NCI-H2227 (cell line): ENCODE data around the gene KCTD5.
"Not testable (repeated sequence)": the region's sequence is repeated elsewhere in the genome, so short reads cannot be mapped to it uniquely, and the experiment has no call there.

ENCODE experiments used
- DNase-seq: peaks from one replicate; lab custom pipeline; 2025; ENCODE audit not compliant: unreplicated experiment; lab: John Stamatoyannopoulos, UW

KCTD5 gene

DNA sequence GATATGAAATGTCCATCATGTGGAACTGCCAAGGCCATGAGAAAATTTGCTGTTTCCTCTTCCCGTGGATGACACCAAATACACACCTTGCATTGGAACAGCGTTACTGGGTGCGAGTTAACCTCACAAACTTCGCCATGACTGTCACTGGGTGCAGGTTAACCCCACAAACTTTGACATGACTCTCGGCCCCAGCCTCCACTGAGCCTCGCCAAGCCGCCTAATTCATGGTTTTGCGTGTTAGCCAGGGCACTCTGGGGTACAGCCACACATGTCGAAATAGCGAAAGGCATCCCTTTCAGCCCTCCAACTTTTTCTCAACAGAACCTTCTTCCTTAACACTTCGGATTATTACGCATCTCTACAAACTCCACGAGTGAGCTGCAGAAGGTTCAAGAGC is 10.6 kb upstream of the KCTD5 start:
- DNase-seq = no peak

DNA sequence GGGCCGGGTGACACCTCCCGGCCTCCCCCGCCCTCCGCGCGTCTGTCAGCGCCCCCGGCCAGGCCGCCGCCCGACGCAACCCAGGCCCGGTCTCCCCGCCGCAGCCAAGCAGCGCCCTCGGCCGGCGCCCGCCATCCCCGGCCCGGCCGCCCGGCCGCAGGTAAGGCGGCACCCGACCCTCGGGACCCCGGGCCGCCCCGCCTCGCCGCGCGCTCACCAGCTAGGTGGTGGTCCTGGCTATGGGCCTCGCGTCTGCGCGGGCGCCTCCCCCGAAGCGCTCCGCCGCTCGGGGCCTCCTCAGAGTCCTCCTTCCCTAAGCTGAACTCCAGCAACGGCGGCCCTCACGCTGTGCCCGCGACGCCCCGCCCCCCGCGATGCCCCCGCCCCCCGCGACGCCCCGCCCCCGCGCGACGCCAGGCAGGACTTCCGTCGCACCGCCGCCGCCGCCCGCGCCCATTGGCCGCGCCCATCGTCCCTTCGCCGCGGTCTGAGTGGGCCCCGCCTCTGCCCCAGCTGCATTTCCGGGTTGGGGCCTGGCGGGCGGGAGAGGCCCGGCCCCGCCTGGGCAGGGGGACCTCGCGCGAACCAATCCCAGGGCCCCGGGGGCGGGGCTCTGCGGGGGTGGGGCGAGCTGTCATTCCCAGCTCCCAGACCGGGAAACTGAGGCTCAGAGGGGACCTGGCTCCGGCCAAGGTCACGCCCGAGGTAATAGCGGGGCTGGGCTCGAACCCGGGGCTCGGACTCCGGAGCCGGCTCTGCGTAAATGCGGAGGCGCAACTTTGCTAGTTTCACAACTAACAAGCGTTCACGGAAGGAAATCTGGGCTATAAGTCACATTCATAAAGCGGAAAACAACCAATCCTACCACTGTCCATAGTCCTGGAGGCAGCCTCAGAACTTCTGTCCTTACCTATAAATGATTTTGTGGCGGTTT is 9.0 kb upstream of the KCTD5 start:
- peak; percentile 100 for DNase-seq

DNA sequence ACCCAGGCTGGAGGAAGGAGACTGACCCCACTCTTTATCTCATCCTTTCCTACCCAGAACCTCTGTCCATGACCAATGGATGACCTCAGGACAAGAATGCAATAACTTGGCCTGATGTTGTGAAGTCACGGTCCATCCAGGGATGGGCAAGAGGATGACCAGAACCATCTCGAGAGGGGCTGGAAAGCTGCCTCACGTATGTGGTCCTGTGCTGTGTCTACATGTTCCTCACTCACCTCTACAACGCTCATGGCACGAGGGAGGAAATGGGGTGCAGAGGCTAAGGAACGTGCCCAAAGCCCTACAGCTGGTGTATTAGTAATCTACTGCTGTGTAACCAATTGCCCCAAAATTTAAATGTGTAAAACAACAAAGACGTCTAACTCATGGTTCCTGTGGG is 7.3 kb upstream of the KCTD5 start:
- no peak for DNase-seq

DNA sequence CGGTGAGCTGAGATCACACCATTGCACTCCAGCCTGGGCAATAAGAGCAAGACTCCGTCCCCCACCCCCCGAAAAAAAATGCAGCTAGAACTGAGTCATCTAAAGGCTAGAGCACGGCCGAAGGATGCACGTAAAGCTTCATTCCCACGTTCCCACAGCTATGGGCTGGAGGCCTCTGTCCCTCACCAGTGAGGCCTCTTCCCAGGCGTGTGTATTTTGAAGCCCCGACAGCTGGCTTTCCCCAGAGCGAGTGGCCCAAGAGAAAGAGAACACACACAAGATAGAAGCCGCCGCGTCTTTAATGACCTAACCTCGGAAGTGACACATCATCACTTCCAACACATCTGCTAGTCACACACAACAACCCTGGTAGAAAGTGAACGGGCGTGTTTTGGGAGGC is 6.6 kb upstream of the KCTD5 start:
- DNase-seq = no peak

DNA sequence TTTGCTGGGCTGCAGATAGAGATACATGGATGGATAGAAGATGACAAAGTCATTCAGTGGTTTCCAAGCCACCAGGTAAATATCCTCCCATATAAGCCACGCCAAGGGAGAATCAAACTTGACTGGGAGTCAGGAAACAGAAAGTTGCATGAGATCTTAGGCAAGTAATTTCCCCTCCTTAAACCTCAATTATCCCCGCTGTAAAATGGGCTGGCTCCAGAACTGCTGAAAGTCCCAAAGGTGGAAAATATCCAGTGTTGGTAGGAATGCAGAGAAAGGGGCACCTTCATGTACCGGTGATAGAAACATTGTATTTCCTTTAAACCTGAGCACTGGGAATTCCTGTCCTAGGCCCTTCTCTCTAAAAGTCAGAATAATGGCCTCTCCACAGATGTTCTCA is 5.4 kb upstream of the KCTD5 start:
- not testable (repeated sequence) for DNase-seq

DNA sequence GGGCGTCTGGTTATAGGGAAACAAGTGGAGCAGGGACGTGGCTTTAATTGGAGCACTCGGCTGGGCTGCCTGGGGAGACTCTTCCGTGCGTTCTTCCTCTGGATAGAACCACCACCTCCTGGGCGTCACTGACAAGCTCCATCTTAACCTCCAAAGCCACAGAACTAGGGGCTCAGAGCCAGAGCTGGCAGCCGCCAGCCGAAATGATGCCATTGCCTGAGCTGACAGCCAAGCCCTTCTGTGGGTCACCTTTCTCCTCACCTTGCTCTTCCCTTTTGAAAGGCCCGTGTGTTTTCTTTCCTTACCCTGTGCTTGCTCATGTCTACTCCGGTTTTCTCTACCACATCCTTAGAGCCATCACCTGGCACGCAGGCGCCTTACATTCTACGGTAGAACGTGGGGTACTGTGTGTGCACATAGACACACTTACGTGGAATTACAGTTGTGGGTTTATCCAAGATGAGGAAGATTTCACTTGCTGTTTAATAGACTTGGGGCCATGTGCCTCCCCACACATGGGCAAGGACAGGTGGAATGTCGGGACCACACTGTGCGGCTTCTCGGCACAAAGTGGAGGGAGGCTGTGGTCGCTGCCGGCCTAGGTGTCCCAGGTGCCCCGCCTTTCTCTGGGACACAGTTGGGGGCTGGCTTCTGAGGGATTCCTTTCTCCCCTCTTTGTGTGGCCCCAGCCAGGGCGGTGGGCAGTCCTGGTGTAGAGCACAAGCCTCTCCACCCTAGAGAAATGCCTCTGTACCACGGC is 3.9 kb upstream of the KCTD5 start:
- DNase-seq = not testable (repeated sequence)

DNA sequence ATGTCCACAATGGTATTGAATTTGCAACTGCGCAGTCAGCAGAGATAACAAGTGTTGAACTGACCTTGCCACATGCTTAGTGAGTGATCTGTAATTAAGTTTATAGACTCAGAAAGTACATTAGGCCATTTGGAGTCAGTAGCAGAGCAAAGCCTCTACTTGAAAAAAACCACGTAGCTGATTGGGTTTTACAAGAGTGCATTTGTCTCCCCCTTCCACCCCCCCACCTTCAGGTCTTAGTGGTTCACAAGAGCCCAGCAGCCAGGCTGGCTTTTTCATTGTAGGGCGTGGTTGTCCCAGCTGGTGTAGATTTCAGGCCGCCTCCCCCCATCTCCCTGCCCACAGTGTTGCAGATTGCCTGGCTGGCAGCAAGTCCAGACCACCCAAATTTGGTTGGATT is 2.4 kb upstream of the KCTD5 start:
- peak; percentile 93 for DNase-seq

DNA sequence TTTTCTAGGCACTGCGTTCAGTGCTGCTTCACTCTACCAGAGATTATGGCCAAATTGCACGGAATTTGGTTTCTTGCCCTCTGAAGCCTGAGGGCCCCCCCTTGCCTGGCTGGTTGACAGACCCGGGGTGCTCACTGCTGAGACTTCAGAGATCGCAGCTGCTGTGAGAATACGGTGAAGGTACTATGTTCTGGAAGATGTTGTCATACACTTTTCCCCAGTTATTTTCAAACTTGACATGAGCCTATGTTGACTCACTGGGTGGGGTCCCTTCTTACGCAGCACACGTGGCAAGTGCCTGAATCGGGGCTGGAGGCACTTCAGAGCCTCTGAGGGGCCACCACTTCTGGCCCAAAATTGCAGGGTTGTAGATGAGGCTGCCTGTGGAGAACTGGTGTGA is 2.0 kb upstream of the KCTD5 start:
- DNase-seq = peak; percentile 29

DNA sequence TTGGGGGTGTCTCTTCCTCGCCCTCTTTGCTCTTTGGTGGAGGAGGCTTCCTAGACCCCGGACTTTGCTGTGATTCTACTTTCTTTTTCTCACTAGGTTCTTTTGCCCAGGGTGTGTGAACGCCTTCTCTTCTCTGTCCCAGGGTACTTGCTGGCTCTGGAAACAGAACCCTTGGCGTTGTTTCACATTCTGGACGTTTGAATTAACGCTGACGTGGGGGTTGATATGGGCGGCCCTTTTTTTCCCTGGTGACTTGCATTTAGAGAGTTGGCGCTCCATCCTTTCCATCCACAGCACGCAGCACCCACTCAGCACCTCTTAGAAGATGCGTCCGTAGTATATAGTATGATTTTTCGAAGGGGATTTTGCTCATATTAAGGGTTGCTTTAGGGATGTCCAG is 718 bp downstream of the KCTD5 start:
- not testable (repeated sequence) for DNase-seq

DNA sequence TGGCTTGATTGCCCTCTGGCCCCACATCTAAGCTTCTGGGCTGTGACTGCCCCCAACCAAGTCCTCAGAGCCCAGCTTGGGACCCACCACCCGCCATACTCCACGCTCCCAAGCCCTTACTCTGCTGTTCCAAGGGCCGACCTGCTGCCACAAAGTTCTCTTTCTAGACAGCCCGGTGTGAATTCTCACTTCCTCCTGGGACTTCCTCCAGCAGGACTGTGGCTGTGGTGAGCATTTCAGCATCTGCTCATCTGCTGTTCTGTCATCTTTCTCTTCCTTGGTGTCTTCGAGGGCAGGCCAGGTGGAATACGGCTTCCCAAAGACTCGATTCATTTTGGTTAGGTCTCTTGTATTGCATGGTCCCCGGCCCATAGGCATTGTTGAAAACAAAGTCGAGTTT is 3.8 kb downstream of the KCTD5 start:
- not testable (repeated sequence) for DNase-seq

DNA sequence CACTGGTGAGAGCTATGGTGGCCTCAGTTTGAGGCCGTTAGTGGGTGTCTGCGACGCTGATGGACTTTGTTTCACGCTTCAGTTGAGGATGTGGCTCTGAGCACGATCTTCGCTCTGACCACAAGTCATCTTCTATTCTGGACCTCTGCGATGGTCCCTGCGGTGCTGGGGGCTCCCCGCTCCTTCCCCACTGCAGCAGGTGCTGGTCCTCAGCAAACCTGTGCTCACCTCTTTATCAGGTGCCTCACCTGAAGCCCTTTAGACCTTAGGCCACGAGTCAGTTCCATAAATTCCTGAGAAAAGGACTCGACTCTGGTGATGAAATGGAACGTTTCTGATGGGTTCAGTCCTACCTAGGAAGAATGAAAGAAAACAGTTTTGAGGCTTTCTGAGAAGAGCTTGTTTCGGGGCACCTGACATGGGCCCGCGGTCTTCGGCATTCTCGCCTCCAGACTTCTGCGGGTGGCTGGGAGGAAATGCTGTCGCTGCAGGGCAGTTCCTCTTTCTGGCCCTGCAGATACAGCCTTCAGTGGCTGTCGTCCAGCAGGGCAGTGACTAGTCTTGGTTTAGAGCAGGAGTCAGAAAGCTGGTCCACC is 4.7 kb downstream of the KCTD5 start:
- no peak for DNase-seq

DNA sequence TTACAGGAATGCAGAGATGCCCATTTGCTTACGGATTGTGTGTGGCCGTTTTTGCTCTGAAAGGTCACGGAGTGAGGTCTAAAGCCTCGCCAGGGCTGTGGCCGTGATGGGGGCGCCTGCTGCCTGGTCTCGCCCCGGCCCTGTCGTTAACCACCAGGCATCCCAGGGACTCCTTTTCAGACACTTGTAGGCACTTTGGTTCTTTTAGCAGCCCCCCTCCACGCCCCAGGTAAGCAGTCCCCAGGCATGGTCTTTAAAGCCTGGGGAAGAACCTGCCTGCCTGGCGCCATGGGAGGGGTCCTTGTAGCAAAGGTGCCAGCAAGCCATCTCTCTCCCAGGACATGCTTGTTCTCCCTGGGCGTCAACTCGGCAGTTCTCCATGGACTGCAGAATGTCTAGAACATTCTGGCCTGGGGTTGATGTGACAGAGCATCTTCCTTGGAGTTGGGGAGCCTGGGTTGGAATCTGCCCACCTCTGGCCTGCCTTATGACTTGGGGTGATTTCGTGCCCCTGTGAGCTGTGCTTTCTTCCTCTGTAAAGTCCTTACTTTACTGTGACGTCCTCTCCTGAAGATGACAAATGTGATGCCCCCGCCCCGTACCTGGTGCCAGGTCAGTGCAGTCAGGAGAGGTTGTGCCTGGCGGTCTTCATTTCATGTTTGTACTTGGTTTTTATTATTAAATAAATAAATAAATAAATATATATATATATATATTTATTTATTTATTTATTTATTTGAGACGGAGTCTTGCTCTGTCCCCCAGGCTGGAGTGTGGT is 5.4 kb downstream of the KCTD5 start:
- no peak for DNase-seq

DNA sequence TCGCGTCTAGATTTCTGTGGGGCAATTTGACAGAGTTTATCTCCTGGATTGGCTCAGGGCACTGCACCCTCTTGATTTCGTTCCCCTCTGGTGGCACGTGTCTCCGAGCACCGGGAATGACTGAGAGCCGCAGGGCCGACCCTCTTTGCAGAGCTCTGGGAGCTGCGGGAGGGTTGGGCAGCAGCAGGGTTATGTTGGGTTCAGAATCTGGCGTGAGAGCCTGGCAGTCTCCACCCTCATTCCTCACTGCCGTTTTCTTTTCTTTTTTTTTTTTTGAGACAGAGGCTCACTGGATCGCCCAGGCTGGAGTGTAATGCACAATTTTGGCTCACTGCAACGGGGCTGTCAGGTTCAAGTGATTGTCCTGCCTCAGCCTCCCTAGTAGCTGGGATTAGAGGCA is 7.1 kb downstream of the KCTD5 start:
- not testable (repeated sequence) for DNase-seq

DNA sequence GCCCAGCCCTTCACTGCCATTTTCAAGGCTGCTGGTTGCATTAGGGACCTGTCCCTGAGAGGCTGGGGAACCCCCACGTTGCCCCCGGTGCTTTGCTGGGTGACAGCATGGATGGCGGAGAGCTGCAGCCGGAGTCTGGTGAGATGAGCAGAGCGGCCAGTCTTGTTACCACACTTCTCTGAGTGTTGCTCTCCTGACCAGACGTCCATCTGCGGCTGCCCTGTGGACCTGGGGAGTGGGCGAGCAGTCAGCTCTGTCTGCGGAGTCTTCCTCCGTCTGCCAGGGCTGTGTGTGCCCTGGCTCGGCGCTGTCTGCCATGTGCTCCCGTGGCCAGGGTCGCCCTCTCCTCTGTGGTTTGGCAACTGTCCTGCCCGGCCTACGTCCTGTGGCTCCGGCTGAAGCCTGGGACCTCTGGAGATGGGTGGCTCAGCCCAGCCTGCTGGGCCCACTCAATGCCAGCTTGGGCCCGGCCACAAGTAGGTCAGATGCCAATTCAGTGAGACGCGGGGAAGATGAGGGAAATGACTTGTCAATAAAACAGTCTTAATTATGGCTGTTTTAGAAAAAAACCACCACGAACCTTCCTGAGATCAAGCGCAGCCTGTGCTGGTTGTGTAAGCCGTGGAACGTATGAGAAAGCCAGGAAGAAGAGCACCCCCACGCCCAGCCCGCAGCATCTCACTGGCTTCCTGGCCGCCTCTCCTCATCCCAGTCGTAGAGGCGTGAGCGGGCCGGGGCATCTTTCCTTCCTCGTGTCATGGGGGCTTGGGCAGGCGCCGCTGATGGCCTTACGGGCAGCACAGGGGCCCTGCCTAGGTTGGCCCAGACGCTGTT is 7.9 kb downstream of the KCTD5 start:
- DNase-seq = no peak

DNA sequence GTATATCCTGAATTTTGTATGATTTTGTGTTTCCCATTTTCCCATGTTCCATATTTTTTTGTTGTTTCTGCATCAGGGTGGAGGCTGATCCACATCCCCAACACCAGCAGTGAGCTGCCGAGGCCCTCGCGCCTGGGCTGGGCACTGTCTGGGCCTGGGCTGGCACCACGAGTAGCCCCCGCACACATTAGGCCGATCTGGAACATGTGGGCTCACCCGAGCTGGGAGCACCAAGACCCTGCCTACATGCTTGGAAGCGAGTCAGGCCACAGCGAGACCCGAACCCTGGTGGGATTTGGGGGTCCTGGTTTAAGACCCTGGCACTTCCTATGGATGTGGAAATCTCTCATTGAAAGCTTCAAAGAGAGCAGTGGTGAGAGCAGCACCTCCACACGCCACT is 8.5 kb downstream of the KCTD5 start:
- no peak for DNase-seq

DNA sequence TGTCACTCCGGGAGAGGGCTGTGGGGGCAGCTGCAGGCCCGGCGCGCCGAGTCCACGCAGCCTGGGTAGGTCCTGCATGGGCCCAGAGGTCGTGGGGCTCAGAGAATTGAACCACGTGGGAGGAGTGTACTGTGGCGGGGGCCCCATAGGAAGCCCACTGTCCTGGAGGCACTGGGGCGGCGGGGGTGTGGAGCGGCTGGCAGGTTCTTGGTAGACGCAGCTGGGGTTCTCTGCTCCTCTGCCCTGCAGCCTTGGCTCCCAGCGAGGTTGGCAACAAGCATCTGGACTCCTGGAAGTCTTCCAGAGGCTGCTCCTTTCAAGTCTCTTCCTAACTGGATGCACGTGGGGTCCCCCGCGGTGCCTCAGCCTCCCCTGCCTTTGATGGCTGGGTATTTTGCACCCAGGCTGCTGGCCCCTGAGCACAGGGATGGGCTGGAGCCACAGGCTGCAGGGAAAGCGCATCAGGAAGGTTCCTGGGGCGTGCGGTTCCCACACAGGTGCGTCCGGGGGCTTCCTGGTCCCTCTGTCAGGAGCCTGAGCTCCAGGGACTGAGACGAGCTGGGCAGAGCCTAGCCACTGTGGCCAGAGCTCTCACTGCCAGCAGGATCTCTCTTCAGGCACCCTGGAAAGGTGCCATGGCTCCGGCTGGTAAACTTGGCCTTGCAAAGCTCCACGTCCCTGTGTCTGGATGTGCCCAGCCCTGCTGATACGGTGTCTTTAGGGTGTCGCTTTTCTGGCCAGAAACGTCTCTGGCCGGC is 9.3 kb downstream of the KCTD5 start:
- no peak for DNase-seq

DNA sequence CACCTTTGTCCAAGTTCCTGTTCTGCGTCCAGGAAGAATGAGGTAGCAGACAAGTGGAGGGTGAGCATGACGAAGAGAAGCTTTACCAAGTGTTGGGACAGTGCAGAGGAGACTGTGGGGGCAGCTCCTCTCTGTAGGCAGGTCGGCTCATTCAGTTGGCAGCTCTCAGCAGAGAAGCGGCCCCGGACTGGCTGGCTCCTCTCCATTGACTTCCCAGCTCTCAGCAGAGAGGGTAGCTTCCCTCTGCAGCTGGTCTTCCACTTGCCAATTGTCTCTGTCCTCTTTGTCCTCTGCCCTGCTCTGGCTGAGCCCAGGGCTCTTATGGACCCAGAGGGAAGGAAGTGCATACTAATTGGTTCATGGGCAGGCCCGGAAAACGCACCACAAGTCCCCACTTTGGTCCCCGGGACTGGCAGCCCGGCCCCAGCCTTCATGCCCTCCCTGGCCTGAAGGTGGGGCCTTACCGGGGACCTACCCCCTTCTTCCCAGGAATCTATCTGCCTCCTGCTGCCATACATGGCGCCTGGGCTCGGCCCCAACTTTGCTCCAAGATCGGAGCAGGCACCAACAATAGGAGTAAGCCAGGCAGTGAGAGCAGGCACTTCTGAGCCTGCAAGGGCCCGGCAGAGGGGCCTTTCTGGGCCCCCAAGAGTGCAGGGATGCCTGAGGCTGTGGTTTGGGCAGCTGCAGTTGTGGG is 10.1 kb downstream of the KCTD5 start:
- DNase-seq = peak; percentile 34

DNA sequence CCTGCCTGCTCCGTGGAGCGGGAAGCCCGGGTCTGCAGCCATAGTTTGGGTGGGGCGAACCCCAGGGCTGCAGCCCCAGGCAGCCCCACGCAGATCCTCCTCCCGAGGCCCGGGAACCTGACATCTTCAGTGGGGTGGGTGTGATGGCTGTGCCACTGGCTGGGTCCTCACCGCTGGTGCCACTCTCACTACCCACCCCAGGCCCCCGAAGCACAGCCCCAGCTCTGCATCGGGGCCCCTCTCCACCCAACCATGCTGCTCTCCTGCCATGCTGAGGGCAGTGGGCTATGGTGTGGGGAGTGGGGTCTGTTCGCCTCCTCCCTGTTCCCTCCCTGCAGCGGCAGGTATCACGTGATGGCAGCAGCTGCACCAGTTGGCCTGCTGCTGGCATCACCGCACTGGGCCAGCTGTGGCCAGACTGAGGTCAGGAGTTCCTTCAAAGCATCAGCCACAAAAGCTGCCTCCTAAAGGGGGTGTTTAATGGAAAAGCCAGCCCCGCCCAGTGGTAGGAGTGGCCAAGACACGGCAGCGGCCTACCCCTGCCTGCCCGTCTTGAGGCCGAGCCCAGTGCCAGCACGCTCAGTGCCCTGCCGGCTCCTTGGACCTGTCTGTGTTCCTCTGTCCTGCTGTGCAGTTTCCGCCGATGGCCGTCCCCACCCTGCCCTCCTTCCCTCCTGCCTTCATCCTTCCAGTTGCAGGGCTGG is 10.8 kb downstream of the KCTD5 start:
- DNase-seq = peak; percentile 72
